C4-2B (cell line): ENCODE measurements around the gene DMPK.

Source experiments
- CTCF ChIP-seq: fragments of 450-650 bp; conservative IDR thresholded peaks from 2 replicates; pipeline ENCODE4 v1.5.1; 2017; ENCODE audit warnings: mild to moderate bottlenecking
- ZFX ChIP-seq: fragments of 450-650 bp; IDR thresholded peaks from 2 replicates; pipeline ENCODE4 v1.6.1; 2017

GRCh38 chr19:45761714-45762113, 20.6 kb downstream of the DMPK start:
- TF ChIP-seq CTCF (no peak), ZFX (no peak)
